Transverse colon (tissue), 4 donors: ENCODE results near the gene BRF1. TPM values are rescaled to one million over a fixed set of nuclear protein-coding genes. Genes with fewer than 3 reads are reported as not detected.
"Not testable (repeated sequence)": the region's sequence is repeated elsewhere in the genome, so short reads cannot be mapped to it uniquely, and the experiment has no call there.

ENCODE experiments used
- DNase-seq: peaks from one replicate; pipeline ENCODE4 v3.0.0-alpha.2; 2019
- H3K27ac ChIP-seq, 4 donors: fragments of 200-600 bp; sonication (generic); 2 replicates each; pipeline ENCODE4 v1.5.1; 2016 to 2018; ENCODE audit warnings: inconsistent platforms in 4 of 4
- H3K27me3 ChIP-seq: fragments of 200-600 bp; sonication (generic); 2 replicates; pipeline ENCODE4 v1.5.1; 2017; ENCODE audit warnings: inconsistent platforms
- H3K36me3 ChIP-seq, 4 donors: fragments of 200-600 bp; sonication (generic); 2 replicates each; pipeline ENCODE4 v1.5.1; 2017 to 2019; ENCODE audit warnings: inconsistent platforms in 4 of 4
- H3K4me1 ChIP-seq, 4 donors: fragments of 200-600 bp; sonication (generic); 2 replicates each; pipeline ENCODE4 v1.5.1; 2017 to 2020; ENCODE audit warnings: inconsistent platforms in 4 of 4
- H3K4me3 ChIP-seq, 4 donors: fragments of 200-600 bp; sonication (generic); 1 replicate in 1 of 4; 2 replicates in 3 of 4; pipeline versions ENCODE4 v1.5.1 to v1.6.1; 2017 to 2019; ENCODE audit warnings: inconsistent platforms in 4 of 4
- H3K9me3 ChIP-seq, 2 donors: fragments of 200-600 bp; sonication (generic); 2 replicates each; pipeline ENCODE4 v1.5.1; 2017 to 2019; ENCODE audit warnings: inconsistent platforms in 2 of 2
- EP300 ChIP-seq: sonication (generic); formaldehyde crosslinking; IDR thresholded peaks from one replicate; pipeline ENCODE4 v1.6.1; 2017; ENCODE audit warnings: antibody characterized with exemption, low read depth
- POLR2A ChIP-seq: fragments of 450-650 bp; IDR thresholded peaks from one replicate; pipeline ENCODE4 v1.6.1; 2016; ENCODE audit warnings: antibody characterized with exemption, mild to moderate bottlenecking, moderate library complexity
- POLR2AphosphoS5 ChIP-seq, 3 donors: sonication (generic); formaldehyde crosslinking; IDR thresholded peaks; one replicate each; pipeline ENCODE4 v1.6.1; 2016; ENCODE audit warnings: antibody characterized with exemption in 3 of 3
- whole genome bisulfite sequencing, 2 donors: methylation state at CpG; one replicate each; pipeline ENCODE4 v1.1.5; 2018; ENCODE audit warnings: low coverage in 1 of 2; 5-methylcytosine and 5-hydroxymethylcytosine counted together
- in situ Hi-C, 4 donors: fragments of 200-750 bp; cut with MboI; loops; one replicate each; pipeline versions ENCODE4 v1.15.0 to v1.15.1; 2017; ENCODE audit warnings: low sequenced_read_pairs in 3 of 4, low pct_ligation_motif_present in 1 of 4, low pct_unique_long_range_greater_than_20kb in 1 of 4
- intact Hi-C: fragments of 100-400 bp; cut with DNase I; formaldehyde crosslinking; loops from one replicate; pipeline ENCODE4 v1.15.1; 2023; ENCODE audit warnings: low total_unique reads
- total RNA-seq, 4 donors: library from RNA; depleted of rRNA; stranded (reverse); fragments of >200 nt; gene quantifications; one replicate each; pipeline ENCODE4 v1.1.0, GENCODE V29; 2016
- TF ChIP-seq, protein P1 (sequence below), 5 experiments: fragments of 200-600 bp in 3 of 5; fragments of 450-650 bp in 2 of 5; sonication (generic) in 3 of 5; IDR thresholded peaks; 1 replicate in 2 of 5; 2 replicates in 3 of 5; pipeline ENCODE4 v1.5.1; 2016 to 2017; ENCODE audit warnings: antibody characterized with exemption in 5 of 5, inconsistent platforms in 3 of 5, mild to moderate bottlenecking in 2 of 5, moderate library complexity in 1 of 5

Gene BRF1
- total RNA-seq, 4 donors from 2014 or later: 36.2 to 93.9 (median 62.6) TPM

DNA sequence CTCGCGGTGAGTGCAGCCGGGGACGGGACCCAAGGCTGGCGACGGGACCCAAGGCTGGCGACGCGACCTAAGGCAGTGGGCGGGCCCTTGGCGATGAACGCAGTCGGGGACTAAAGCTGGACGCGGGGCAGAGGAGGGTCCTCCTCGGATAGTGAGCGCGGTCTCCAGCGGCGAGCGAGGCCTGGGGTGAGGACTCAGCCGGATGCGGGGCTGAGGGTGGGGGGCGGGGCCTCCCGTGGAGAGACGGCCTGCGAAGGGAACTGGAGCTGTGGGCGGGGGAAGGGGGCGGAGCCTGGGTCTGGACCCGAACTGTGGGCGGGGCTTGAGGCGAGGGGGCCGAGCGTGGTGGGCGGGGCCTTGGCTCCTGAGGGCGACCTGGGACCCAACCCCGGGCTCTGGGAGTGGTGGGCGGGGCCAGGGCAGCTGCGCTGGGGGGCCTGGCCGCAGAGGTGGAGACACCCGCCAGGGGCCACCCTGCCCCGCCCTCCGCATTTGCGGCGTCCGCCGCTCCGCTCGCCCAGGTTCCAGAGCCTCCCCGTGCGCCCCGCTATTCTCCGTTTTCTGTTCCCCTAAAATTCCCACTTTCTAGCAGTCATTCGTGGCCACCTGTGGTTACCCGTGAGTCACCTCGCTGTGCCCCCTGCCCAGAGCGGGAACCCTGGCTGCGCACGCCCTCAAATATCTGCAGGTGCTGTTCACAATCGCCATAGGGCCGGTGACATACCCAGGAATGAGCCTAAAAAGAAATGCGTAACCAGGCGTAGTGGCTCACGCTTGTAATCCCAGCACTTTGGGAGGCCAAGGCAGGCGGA is 508 bp upstream of the BRF1 start:
- Histone ChIP-seq H3K4me3 (peak overlapping the region; percentile 59 to 88 (median 79)), H3K4me1 (peaks cover 8 to 35% (median 19%) of the 10 kb centered on the region in 4 donors), H3K27ac (peak overlapping the region; percentile 94 to 97 (median 96)), H3K9me3 (no peaks in the 10 kb centered on the region), H3K36me3 (no peaks in the 10 kb centered on the region), H3K27me3 (no peaks in the 10 kb centered on the region)
- intact Hi-C loops: no loop called here
- in situ Hi-C loops: no loop called here
- DNase-seq: peak; percentile 100
- peak; percentile 75 for TF ChIP-seq POLR2A
- TF ChIP-seq, protein P1, sequence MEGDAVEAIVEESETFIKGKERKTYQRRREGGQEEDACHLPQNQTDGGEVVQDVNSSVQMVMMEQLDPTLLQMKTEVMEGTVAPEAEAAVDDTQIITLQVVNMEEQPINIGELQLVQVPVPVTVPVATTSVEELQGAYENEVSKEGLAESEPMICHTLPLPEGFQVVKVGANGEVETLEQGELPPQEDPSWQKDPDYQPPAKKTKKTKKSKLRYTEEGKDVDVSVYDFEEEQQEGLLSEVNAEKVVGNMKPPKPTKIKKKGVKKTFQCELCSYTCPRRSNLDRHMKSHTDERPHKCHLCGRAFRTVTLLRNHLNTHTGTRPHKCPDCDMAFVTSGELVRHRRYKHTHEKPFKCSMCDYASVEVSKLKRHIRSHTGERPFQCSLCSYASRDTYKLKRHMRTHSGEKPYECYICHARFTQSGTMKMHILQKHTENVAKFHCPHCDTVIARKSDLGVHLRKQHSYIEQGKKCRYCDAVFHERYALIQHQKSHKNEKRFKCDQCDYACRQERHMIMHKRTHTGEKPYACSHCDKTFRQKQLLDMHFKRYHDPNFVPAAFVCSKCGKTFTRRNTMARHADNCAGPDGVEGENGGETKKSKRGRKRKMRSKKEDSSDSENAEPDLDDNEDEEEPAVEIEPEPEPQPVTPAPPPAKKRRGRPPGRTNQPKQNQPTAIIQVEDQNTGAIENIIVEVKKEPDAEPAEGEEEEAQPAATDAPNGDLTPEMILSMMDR (IDR thresholded peaks at IDR 0.05): no peak
- no peak for TF ChIP-seq EP300
- TF ChIP-seq POLR2AphosphoS5 (IDR thresholded peaks at IDR 0.05): peak in 2 of 3 donors; percentile 64 to 80
- WGBS, 2 donors: 3% methylated on average over 58 of the region's 65 CpGs; no CpG with 5 or more reads in 1 of the 2 donors

DNA sequence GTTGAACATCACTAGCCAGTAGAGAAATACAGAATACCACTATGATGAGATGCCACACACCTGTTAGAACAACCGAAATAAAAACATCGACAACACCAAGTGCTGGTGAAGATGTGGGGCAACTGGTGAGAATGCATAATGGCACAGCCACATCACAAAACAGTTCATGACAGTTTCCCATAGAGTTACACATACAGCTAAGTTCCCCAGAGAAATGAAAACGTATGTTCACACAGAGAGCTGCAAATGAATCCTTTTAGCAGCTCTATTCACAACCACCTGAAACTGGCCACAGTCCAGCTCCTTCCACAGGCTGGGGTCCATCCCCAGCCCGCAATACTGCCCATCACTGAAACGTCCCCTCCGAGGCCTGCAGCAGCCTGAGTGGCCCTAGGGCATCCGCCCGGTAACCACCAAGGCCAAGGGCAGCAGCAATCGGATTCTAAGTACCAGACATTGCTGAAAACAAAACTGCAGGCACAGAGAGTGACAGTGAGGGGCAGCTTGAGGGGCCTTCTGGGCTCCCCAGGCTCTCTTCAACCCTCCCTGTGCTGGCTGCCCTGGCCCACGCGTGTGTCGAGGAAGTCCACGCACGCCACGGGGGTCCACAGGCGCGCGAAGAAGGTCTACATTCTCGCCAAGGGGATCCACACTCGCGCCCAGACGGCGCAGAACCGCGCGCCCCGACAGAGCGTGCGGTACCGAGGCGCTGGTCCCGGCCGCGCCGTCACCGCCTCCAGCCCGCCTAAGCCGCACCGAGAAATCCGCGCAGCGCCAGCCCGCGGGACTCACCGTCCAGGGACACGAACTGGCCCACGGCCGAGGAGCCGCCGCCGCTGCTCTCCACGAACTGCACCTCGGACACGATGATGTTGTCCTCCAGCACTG is 903 bp downstream of the BRF1 start:
- TF ChIP-seq POLR2A (no peak), POLR2AphosphoS5 (IDR thresholded peaks at IDR 0.05) (no peak), EP300 (no peak)
- TF ChIP-seq, protein P1 (IDR thresholded peaks at IDR 0.05): no peak
- peak overlapping the region; percentile 94 to 97 (median 96) for H3K27ac ChIP-seq
- 8 to 100% methylated on average over 2 to 50 of the region's 54 CpGs for WGBS, 2 donors
- no peaks in the 10 kb centered on the region for H3K27me3 ChIP-seq
- intact Hi-C loops (no loop called here), in situ Hi-C loops (loop anchor here in 1 of 4 donors (25.0 kb wide), 1 partner anchor 213 kb away; no protein-coding TSS in a partner anchor)
- no peaks in the 10 kb centered on the region for H3K36me3 ChIP-seq
- peaks cover 8 to 35% (median 19%) of the 10 kb centered on the region in 4 donors for H3K4me1 ChIP-seq
- DNase-seq: peak; percentile 48
- no peaks in the 10 kb centered on the region for H3K9me3 ChIP-seq
- peak overlapping the region; percentile 59 to 88 (median 79) for H3K4me3 ChIP-seq

DNA sequence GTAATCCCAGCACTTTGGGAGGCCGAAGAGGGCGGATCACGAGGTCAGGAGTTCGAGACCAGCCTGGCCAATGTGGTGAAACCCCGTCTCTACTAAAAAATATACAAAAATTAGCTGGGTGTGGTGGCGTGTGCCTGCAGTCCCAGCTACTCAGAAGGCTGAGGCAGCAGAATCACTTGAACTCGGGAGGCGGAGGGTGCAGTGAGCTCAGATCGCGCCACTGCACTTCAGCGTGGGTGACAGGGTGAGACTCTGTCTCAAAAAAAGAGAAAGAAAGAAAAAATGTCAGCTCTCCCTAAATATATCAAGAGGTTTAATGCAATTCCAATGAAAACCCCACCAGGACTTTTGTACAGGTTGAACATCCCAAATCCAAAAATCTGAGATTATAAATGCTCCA is 3.5 kb downstream of the BRF1 start:
- H3K36me3 ChIP-seq, H3K27me3 ChIP-seq, intact Hi-C loops, DNase-seq, H3K27ac ChIP-seq, H3K9me3 ChIP-seq, H3K4me3 ChIP-seq: not testable (repeated sequence)
- H3K4me1 ChIP-seq: peaks cover 17 to 43% (median 22%) of the 10 kb centered on the region in 4 donors
- 95 to 100% methylated on average over 2 to 11 of the region's 11 CpGs for WGBS, 2 donors
- in situ Hi-C loops: loop anchor here in 1 of 4 donors (25.0 kb wide), 1 partner anchor 210 kb away; no protein-coding TSS in a partner anchor

DNA sequence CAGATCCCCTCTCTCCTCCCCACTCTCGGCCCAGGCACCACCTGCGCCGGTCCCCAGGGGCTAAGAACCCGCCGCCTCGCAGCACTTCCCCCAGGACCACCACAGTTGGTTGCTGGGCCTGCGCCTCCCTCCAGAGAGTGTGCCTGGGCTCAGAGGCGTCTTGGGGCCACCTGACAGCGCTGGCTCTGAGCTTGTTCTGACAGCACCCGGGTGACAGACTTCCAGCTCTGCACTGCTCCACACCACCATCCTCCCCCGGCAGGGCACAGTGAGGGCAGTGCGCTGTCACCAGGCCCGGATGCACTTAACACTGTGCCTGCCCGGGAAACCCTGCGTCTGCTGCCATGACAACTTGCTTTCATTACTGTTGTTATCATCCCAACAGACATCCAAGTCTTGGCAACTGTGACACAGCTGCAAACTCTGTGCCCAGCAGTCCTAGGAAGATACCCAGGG is 6.6 kb downstream of the BRF1 start:
- intact Hi-C loops (loop anchor here (2.0 kb wide), 1 partner anchor 75 kb away; no protein-coding TSS in a partner anchor), in situ Hi-C loops (loop anchor here in 1 of 4 donors (25.0 kb wide), 1 partner anchor 207 kb away; no protein-coding TSS in a partner anchor)
- no peaks in the 10 kb centered on the region for H3K27me3 ChIP-seq
- H3K4me1 ChIP-seq: peaks cover 7 to 27% (median 12%) of the 10 kb centered on the region in 4 donors
- no peaks in the 10 kb centered on the region for H3K9me3 ChIP-seq
- no peak overlapping the region for H3K27ac ChIP-seq
- no peak overlapping the region for H3K4me3 ChIP-seq
- no peak for DNase-seq
- 61% methylated on average over 15 of the region's 15 CpGs; no CpG with 5 or more reads in 1 of the 2 donors for WGBS, 2 donors
- no peaks in the 10 kb centered on the region for H3K36me3 ChIP-seq
- TF ChIP-seq, protein P1 (IDR thresholded peaks at IDR 0.05): no peak
- TF ChIP-seq POLR2AphosphoS5 (IDR thresholded peaks at IDR 0.05): no peak
- no peak for TF ChIP-seq EP300
- TF ChIP-seq POLR2A: no peak
